OCI-LY3 (cell line): ENCODE measurements around the gene ABCA4.
"Not testable (repeated sequence)": the region's sequence is repeated elsewhere in the genome, so short reads cannot be mapped to it uniquely, and the experiment has no call there.

Experiments used
- H2AFZ ChIP-seq: fragments of 200-600, 300-600 bp; shearing (Covaris generic); 2 replicates; pipeline ENCODE4 v1.6.0; 2014; ENCODE audit warnings: antibody characterized with exemption, low read depth, low read length
- H3K27ac ChIP-seq: fragments of 200-600, 300-600 bp; sonication (generic); 2 replicates; pipeline ENCODE4 v1.5.1; 2014; ENCODE audit warnings: mild to moderate bottlenecking, low read length, moderate library complexity, mixed read lengths
- H3K27me3 ChIP-seq: fragments of 200-600, 300-600 bp; sonication (generic); 2 replicates; pipeline ENCODE4 v1.6.1; 2014; ENCODE audit warnings: low read depth, low read length, mixed read lengths
- H3K36me3 ChIP-seq: fragments of 200-600, 300-600 bp; sonication (generic); replicated peaks from 2 replicates; pipeline ENCODE3; 2014; ENCODE audit warnings: low read depth, low read length, mixed read lengths
- H3K4me1 ChIP-seq: fragments of 300-600, 200-600 bp; sonication (generic); 2 replicates; pipeline ENCODE4 v1.6.1; 2014; ENCODE audit warnings: low read length, mixed read lengths
- H3K4me2 ChIP-seq: fragments of 200-600, 300-600 bp; sonication (generic); 2 replicates; pipeline ENCODE4 v1.6.1; 2014; ENCODE audit warnings: low read length, mixed read lengths
- H3K4me3 ChIP-seq: fragments of 300-600, 200-600 bp; sonication (generic); 2 replicates; pipeline ENCODE4 v1.5.1; 2014; ENCODE audit warnings: antibody characterized with exemption, mild to moderate bottlenecking, low read length, moderate library complexity
- H3K79me2 ChIP-seq: fragments of 300-600, 200-600 bp; shearing (Covaris generic); 2 replicates; pipeline ENCODE4 v1.6.1; 2014; ENCODE audit warnings: mild to moderate bottlenecking, low read length, mixed read lengths
- H3K9ac ChIP-seq: fragments of 300-600, 200-600 bp; shearing (Covaris generic); 2 replicates; pipeline ENCODE4 v1.6.0; 2014; ENCODE audit warnings: mild to moderate bottlenecking, low read length, moderate library complexity
- H3K9me3 ChIP-seq: fragments of 200-600, 300-600 bp; shearing (Covaris generic); 2 replicates; pipeline ENCODE4 v1.6.1; 2014; ENCODE audit warnings: low read length, mixed read lengths; ENCODE audit not compliant: insufficient read depth
- H4K20me1 ChIP-seq: fragments of 200-600, 300-600 bp; sonication (generic); 2 replicates; pipeline ENCODE4 v1.6.1; 2016; ENCODE audit warnings: low read length, mixed read lengths; ENCODE audit not compliant: insufficient read depth
- EZH2phosphoT487 ChIP-seq: fragments of 200-600 bp; shearing (Covaris generic); IDR thresholded peaks from 2 replicates; pipeline ENCODE4 v1.6.1; 2018; ENCODE audit warnings: antibody characterized with exemption, mixed run types, low read depth
- TF ChIP-seq, protein P1 (sequence below): fragments of 200-600, 300-600 bp; sonication (generic); IDR thresholded peaks from 2 replicates; pipeline ENCODE4 v1.5.1; 2014; ENCODE audit warnings: antibody characterized with exemption, low read length, low read depth

Gene ABCA4

DNA sequence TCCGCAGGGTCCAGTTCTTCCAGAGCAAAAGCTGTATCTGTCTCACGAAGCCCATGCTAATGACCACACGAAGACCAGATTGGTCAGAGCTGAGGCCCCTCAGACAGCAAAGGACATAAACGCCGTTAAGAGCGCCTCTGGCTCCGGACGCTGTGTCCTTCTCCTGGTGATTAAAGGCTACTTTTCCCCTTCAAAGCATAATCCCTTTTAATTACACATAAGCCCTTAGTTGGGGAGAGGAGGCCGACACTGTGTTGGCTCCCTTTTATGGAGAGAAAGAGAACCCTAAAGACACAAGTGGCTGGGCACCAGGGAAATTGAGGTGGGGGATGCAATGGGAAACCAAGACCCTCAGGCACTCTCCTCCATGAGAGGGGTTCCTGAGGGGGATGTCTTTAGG lies at the start of gene ABCA4:
Gene ABCA4, minus strand, starts transcription at position 158 of the 400 bp plus-strand sequence. Its CDS starts 103 bp downstream, at position 55.
- H3K4me2 ChIP-seq: no peak within 1 kb of the TSS
- H3K9ac ChIP-seq: no peak within 1 kb of the TSS

GRCh38 chr1:94169126-94169525 lies 48.2 kb upstream of the ABCA4 start:
- H3K79me2 ChIP-seq: no peaks in the 10 kb centered on the region
- no peak overlapping the region for H3K9ac ChIP-seq
- no peaks in the 10 kb centered on the region for H4K20me1 ChIP-seq
- no peaks in the 10 kb centered on the region for H3K9me3 ChIP-seq
- H3K4me1 ChIP-seq: no peaks in the 10 kb centered on the region
- no peak overlapping the region for H3K4me3 ChIP-seq
- H3K4me2 ChIP-seq: no peak overlapping the region
- no peak for TF ChIP-seq EZH2phosphoT487
- TF ChIP-seq, protein P1, sequence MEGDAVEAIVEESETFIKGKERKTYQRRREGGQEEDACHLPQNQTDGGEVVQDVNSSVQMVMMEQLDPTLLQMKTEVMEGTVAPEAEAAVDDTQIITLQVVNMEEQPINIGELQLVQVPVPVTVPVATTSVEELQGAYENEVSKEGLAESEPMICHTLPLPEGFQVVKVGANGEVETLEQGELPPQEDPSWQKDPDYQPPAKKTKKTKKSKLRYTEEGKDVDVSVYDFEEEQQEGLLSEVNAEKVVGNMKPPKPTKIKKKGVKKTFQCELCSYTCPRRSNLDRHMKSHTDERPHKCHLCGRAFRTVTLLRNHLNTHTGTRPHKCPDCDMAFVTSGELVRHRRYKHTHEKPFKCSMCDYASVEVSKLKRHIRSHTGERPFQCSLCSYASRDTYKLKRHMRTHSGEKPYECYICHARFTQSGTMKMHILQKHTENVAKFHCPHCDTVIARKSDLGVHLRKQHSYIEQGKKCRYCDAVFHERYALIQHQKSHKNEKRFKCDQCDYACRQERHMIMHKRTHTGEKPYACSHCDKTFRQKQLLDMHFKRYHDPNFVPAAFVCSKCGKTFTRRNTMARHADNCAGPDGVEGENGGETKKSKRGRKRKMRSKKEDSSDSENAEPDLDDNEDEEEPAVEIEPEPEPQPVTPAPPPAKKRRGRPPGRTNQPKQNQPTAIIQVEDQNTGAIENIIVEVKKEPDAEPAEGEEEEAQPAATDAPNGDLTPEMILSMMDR: no peak
- H3K36me3 ChIP-seq: no peaks in the 10 kb centered on the region
- H3K27ac ChIP-seq: no peak overlapping the region
- no peak overlapping the region for H2AFZ ChIP-seq
- H3K27me3 ChIP-seq: peaks cover 13% of the 10 kb centered on the region

More for the DNA sequence above, at the start of gene ABCA4:
- Histone ChIP-seq H3K36me3 (no peaks in the 10 kb centered on the region), H2AFZ (no peak within 1 kb of the TSS), H3K9me3 (no peaks in the 10 kb centered on the region), H3K4me1 (no peaks in the 10 kb centered on the region), H3K27ac (no peak within 1 kb of the TSS), H3K4me3 (no peak within 1 kb of the TSS), H3K79me2 (no peaks in the 10 kb centered on the region), H4K20me1 (no peaks in the 10 kb centered on the region), H3K27me3 (peaks cover 33% of the 10 kb centered on the region)
- no peak for TF ChIP-seq EZH2phosphoT487

DNA sequence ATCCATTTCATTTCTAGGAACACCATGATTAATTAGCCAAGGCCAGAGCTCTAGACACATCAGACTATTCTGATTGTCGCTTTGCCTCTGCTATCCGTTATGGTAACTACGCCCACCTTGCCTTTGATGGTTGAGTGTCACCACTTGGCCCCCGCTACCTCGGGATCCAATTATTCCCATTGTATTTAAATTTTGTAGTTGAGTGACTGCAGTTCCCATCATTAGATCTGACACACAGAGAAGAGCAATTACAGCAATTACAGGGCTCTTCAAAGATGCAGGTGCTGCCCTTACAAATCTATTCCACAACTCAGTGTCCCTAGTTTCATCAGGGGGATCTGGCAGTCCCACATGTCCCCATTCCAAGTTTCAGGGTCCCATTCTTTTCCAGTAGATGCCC lies 44.9 kb upstream of the ABCA4 start:
- Histone ChIP-seq H3K4me2 (no peak overlapping the region), H3K27me3 (peaks cover 8% of the 10 kb centered on the region), H3K9ac (no peak overlapping the region), H2AFZ (no peak overlapping the region), H3K79me2 (no peaks in the 10 kb centered on the region), H3K4me3 (no peak overlapping the region), H3K27ac (no peak overlapping the region), H4K20me1 (no peaks in the 10 kb centered on the region), H3K36me3 (no peaks in the 10 kb centered on the region), H3K9me3 (no peaks in the 10 kb centered on the region), H3K4me1 (no peaks in the 10 kb centered on the region)
- TF ChIP-seq EZH2phosphoT487: no peak
- TF ChIP-seq, protein P1: no peak

DNA sequence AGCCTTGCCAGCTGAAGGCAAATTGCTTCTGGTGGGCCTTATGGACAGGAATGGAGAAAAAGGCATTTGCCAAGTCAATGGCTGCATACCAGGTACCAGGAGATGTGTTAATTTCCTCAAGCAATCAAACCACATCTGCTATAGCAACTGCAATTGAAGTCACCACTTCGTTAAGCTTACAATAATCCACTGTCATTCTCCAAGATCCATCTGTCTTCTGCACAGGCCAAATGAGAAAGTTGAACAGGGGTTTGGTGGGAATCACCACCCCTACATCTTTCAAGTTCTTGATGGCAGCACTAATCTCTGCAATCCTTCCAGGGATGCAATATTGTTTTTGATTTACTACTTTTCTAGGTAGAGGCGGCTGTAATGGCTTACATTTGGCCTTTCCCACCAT lies 43.9 kb upstream of the ABCA4 start:
- H3K9me3 ChIP-seq, H3K79me2 ChIP-seq, H3K4me2 ChIP-seq, H2AFZ ChIP-seq, H3K36me3 ChIP-seq, H3K4me3 ChIP-seq, H3K9ac ChIP-seq, H3K4me1 ChIP-seq, H3K27ac ChIP-seq, H4K20me1 ChIP-seq: not testable (repeated sequence)
- H3K27me3 ChIP-seq: peaks cover 13% of the 10 kb centered on the region; the same call in 1 of the 2 replicates

- H3K4me3 ChIP-seq, H3K9me3 ChIP-seq, H3K79me2 ChIP-seq, H3K4me2 ChIP-seq, H2AFZ ChIP-seq, H3K9ac ChIP-seq, H4K20me1 ChIP-seq, H3K36me3 ChIP-seq, H3K4me1 ChIP-seq, H3K27ac ChIP-seq: not testable (repeated sequence)
- H3K27me3 ChIP-seq: peaks cover 16% of the 10 kb centered on the region; the same call in 1 of the 2 replicates
Measured at GRCh38 chr1:94164121-94164520, 43.2 kb upstream of the ABCA4 start.

- not testable (repeated sequence) for H3K27ac ChIP-seq, H2AFZ ChIP-seq, H3K36me3 ChIP-seq, H3K79me2 ChIP-seq, H3K4me1 ChIP-seq, H3K4me3 ChIP-seq, H4K20me1 ChIP-seq, H3K4me2 ChIP-seq, H3K9me3 ChIP-seq, H3K9ac ChIP-seq
- peaks cover 18% of the 10 kb centered on the region; the same call in 1 of the 2 replicates for H3K27me3 ChIP-seq
Measured at GRCh38 chr1:94163249-94163648, 42.3 kb upstream of the ABCA4 start.
